ENCODE measurements around the gene WDR55. TPM values are rescaled to one million over a fixed set of nuclear protein-coding genes. Genes with fewer than 3 reads are reported as not detected.
"Not testable (repeated sequence)": the region's sequence is repeated elsewhere in the genome, so short reads cannot be mapped to it uniquely, and the experiment has no call there.

Gene WDR55
- total and polyA plus RNA-seq, 2 experiments from 2014 or later = 9.6 to 18.0 TPM

DNA sequence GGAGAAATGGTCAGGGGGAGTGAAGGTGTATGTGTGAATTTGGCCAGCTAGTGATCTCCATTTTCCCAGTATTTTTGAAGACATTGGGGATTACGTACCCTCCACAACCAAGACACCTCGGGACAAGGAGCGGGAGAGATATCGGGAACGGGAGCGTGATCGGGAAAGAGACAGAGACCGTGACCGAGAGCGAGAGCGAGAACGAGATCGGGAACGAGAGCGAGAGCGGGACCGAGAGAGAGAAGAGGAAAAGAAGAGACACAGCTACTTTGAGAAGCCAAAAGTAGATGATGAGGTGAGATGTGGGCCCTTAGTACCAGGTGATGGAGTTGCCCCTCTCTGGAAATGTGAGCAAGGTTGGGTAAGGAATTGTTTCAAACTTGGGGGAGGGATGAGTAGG, 5.8 kb upstream of the WDR55 start:
- Mint-ChIP-seq H3K27me3 (ENCODE audit: insufficient read depth, low read depth, poor library complexity) (no peaks in the 10 kb centered on the region), H3K4me1 (no peaks in the 10 kb centered on the region), H3K9me3 (no peaks in the 10 kb centered on the region), H3K27ac (no peak overlapping the region), H3K36me3 (ENCODE audit: low read depth) (peaks cover 83% of the 10 kb centered on the region), H3K4me3 (no peak overlapping the region)
- H3K4me2 ChIP-seq = no peak overlapping the region
- no peak overlapping the region for H3K27ac ChIP-seq (ENCODE audit: low read depth)
- H3F3A ChIP-seq (replicated peaks; ENCODE audit: low read depth) = no peaks in the 10 kb centered on the region
- ATAC-seq (no peak), DNase-seq (ENCODE audit: low spot score) (no peak)
- H4K20me1 ChIP-seq (replicated peaks; ENCODE audit: insufficient read depth) = peaks cover 7% of the 10 kb centered on the region
- H3K79me2 ChIP-seq (replicated peaks; ENCODE audit: insufficient read depth) = no peaks in the 10 kb centered on the region
- no peaks in the 10 kb centered on the region for H3K4me1 ChIP-seq (ENCODE audit: insufficient read depth)
- no peaks in the 10 kb centered on the region for H3K9me2 ChIP-seq (ENCODE audit: insufficient read depth)
- H3K36me3 ChIP-seq (ENCODE audit: insufficient read depth) = peaks cover 45% of the 10 kb centered on the region
- no peak overlapping the region for H3K4me3 ChIP-seq
- H3K27me3 ChIP-seq (ENCODE audit: insufficient read depth) = no peaks in the 10 kb centered on the region
- no peak overlapping the region for H2AFZ ChIP-seq
- TF ChIP-seq POLR2AphosphoS5 (IDR thresholded peaks at IDR 0.05; ENCODE audit: low read depth) = no peak
- TF ChIP-seq EZH2phosphoT487 (IDR thresholded peaks at IDR 0.05; ENCODE audit: unreplicated experiment) = no peak
- TF ChIP-seq, protein P1, sequence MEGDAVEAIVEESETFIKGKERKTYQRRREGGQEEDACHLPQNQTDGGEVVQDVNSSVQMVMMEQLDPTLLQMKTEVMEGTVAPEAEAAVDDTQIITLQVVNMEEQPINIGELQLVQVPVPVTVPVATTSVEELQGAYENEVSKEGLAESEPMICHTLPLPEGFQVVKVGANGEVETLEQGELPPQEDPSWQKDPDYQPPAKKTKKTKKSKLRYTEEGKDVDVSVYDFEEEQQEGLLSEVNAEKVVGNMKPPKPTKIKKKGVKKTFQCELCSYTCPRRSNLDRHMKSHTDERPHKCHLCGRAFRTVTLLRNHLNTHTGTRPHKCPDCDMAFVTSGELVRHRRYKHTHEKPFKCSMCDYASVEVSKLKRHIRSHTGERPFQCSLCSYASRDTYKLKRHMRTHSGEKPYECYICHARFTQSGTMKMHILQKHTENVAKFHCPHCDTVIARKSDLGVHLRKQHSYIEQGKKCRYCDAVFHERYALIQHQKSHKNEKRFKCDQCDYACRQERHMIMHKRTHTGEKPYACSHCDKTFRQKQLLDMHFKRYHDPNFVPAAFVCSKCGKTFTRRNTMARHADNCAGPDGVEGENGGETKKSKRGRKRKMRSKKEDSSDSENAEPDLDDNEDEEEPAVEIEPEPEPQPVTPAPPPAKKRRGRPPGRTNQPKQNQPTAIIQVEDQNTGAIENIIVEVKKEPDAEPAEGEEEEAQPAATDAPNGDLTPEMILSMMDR (conservative IDR thresholded peaks at IDR 0.05; ENCODE audit: low read depth in 2 of 2) = no peak
- TF ChIP-seq ZNF114 (CRISPR knock-in tag; IDR thresholded peaks at IDR 0.05) = no peak
- TF ChIP-seq, protein P2, sequence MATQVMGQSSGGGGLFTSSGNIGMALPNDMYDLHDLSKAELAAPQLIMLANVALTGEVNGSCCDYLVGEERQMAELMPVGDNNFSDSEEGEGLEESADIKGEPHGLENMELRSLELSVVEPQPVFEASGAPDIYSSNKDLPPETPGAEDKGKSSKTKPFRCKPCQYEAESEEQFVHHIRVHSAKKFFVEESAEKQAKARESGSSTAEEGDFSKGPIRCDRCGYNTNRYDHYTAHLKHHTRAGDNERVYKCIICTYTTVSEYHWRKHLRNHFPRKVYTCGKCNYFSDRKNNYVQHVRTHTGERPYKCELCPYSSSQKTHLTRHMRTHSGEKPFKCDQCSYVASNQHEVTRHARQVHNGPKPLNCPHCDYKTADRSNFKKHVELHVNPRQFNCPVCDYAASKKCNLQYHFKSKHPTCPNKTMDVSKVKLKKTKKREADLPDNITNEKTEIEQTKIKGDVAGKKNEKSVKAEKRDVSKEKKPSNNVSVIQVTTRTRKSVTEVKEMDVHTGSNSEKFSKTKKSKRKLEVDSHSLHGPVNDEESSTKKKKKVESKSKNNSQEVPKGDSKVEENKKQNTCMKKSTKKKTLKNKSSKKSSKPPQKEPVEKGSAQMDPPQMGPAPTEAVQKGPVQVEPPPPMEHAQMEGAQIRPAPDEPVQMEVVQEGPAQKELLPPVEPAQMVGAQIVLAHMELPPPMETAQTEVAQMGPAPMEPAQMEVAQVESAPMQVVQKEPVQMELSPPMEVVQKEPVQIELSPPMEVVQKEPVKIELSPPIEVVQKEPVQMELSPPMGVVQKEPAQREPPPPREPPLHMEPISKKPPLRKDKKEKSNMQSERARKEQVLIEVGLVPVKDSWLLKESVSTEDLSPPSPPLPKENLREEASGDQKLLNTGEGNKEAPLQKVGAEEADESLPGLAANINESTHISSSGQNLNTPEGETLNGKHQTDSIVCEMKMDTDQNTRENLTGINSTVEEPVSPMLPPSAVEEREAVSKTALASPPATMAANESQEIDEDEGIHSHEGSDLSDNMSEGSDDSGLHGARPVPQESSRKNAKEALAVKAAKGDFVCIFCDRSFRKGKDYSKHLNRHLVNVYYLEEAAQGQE (IDR thresholded peaks at IDR 0.05; ENCODE audit: unreplicated experiment) = no peak
- TF ChIP-seq, protein P3, sequence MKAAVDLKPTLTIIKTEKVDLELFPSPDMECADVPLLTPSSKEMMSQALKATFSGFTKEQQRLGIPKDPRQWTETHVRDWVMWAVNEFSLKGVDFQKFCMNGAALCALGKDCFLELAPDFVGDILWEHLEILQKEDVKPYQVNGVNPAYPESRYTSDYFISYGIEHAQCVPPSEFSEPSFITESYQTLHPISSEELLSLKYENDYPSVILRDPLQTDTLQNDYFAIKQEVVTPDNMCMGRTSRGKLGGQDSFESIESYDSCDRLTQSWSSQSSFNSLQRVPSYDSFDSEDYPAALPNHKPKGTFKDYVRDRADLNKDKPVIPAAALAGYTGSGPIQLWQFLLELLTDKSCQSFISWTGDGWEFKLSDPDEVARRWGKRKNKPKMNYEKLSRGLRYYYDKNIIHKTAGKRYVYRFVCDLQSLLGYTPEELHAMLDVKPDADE (IDR thresholded peaks at IDR 0.05) = no peak
- TF ChIP-seq STAT1 (IDR thresholded peaks at IDR 0.05; ENCODE audit: unreplicated experiment) = no peak
- TF ChIP-seq ZNF331 (CRISPR knock-in tag; IDR thresholded peaks at IDR 0.05; ENCODE audit: low read depth) = no peak
- TF ChIP-seq JUNB (IDR thresholded peaks at IDR 0.05; ENCODE audit: unreplicated experiment) = no peak
- no peak for TF ChIP-seq NANOG (IDR thresholded peaks at IDR 0.05; ENCODE audit: borderline replicate concordance)
- TF ChIP-seq, protein P4, sequence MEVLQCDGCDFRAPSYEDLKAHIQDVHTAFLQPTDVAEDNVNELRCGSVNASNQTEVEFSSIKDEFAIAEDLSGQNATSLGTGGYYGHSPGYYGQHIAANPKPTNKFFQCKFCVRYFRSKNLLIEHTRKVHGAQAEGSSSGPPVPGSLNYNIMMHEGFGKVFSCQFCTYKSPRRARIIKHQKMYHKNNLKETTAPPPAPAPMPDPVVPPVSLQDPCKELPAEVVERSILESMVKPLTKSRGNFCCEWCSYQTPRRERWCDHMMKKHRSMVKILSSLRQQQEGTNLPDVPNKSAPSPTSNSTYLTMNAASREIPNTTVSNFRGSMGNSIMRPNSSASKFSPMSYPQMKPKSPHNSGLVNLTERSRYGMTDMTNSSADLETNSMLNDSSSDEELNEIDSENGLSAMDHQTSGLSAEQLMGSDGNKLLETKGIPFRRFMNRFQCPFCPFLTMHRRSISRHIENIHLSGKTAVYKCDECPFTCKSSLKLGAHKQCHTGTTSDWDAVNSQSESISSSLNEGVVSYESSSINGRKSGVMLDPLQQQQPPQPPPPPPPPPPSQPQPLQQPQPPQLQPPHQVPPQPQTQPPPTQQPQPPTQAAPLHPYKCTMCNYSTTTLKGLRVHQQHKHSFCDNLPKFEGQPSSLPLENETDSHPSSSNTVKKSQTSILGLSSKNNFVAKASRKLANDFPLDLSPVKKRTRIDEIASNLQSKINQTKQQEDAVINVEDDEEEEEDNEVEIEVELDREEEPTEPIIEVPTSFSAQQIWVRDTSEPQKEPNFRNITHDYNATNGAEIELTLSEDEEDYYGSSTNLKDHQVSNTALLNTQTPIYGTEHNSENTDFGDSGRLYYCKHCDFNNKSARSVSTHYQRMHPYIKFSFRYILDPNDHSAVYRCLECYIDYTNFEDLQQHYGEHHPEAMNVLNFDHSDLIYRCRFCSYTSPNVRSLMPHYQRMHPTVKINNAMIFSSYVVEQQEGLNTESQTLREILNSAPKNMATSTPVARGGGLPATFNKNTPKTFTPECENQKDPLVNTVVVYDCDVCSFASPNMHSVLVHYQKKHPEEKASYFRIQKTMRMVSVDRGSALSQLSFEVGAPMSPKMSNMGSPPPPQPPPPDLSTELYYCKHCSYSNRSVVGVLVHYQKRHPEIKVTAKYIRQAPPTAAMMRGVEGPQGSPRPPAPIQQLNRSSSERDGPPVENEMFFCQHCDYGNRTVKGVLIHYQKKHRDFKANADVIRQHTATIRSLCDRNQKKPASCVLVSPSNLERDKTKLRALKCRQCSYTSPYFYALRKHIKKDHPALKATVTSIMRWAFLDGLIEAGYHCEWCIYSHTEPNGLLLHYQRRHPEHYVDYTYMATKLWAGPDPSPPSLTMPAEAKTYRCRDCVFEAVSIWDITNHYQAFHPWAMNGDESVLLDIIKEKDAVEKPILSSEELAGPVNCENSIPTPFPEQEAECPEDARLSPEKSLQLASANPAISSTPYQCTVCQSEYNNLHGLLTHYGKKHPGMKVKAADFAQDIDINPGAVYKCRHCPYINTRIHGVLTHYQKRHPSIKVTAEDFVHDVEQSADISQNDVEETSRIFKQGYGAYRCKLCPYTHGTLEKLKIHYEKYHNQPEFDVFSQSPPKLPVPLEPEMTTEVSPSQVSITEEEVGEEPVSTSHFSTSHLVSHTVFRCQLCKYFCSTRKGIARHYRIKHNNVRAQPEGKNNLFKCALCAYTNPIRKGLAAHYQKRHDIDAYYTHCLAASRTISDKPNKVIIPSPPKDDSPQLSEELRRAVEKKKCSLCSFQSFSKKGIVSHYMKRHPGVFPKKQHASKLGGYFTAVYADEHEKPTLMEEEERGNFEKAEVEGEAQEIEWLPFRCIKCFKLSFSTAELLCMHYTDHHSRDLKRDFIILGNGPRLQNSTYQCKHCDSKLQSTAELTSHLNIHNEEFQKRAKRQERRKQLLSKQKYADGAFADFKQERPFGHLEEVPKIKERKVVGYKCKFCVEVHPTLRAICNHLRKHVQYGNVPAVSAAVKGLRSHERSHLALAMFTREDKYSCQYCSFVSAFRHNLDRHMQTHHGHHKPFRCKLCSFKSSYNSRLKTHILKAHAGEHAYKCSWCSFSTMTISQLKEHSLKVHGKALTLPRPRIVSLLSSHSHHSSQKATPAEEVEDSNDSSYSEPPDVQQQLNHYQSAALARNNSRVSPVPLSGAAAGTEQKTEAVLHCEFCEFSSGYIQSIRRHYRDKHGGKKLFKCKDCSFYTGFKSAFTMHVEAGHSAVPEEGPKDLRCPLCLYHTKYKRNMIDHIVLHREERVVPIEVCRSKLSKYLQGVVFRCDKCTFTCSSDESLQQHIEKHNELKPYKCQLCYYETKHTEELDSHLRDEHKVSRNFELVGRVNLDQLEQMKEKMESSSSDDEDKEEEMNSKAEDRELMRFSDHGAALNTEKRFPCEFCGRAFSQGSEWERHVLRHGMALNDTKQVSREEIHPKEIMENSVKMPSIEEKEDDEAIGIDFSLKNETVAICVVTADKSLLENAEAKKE (CRISPR knock-in tag; IDR thresholded peaks at IDR 0.05) = no peak

DNA sequence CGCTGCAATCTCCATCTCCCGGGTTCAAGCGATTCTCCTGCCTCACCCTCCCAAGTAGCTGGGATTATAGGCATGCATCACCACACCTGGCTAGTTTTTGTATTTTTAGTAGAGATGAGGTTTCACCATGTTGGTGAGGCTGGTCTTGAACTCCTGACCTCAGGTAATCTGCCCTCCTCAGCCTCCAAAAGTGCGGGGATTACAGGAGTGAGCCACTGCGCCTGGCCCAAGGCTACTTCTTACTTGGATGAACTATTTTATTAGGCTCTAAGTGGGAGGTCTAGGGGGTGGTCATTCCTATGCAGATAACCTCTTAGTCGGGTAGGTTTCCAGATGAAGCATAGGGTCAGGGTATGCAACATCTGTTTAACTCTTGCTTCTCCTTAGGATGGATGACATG, 4.3 kb upstream of the WDR55 start:
- not testable (repeated sequence) for ATAC-seq; H3K27me3 ChIP-seq (ENCODE audit: insufficient read depth); H3K4me2 ChIP-seq; H3K4me1 ChIP-seq (ENCODE audit: insufficient read depth); H2AFZ ChIP-seq; H3K4me1 Mint-ChIP-seq; H3K9me3 Mint-ChIP-seq; H3F3A ChIP-seq (replicated peaks; ENCODE audit: low read depth); H3K4me3 Mint-ChIP-seq; H3K79me2 ChIP-seq (replicated peaks; ENCODE audit: insufficient read depth); DNase-seq (ENCODE audit: low spot score); H3K27ac ChIP-seq (ENCODE audit: low read depth); H4K20me1 ChIP-seq (replicated peaks; ENCODE audit: insufficient read depth); H3K27ac Mint-ChIP-seq; H3K9me2 ChIP-seq (ENCODE audit: insufficient read depth); H3K4me3 ChIP-seq; H3K27me3 Mint-ChIP-seq (ENCODE audit: insufficient read depth, low read depth, poor library complexity)
- peaks cover 68% of the 10 kb centered on the region for H3K36me3 Mint-ChIP-seq (ENCODE audit: low read depth)
- H3K36me3 ChIP-seq (ENCODE audit: insufficient read depth) = peaks cover 40% of the 10 kb centered on the region
